Stimulated activated CD4-positive, alpha-beta T cell treated with anti-CD3 and anti-CD28 coated beads, Interleukin-4, amount 100 ng/mL, for 24 hours (primary cell): Measurements from ENCODE around the gene NECTIN1.

Source experiments
- DNase-seq: peaks from one replicate; pipeline ENCODE4 v3.0.0-alpha.2; 2020

Gene NECTIN1

GRCh38 chr11:119668676-119669075 is 60.3 kb downstream of the NECTIN1 start:
- no peak for DNase-seq

GRCh38 chr11:119666463-119667131 is 62.4 kb downstream of the NECTIN1 start:
- peak; percentile 59 for DNase-seq

GRCh38 chr11:119666061-119666460 is 62.9 kb downstream of the NECTIN1 start:
- DNase-seq, result no peak

GRCh38 chr11:119664701-119665420 is 64.1 kb downstream of the NECTIN1 start:
- DNase-seq, result no peak

- no peak for DNase-seq
Measured at GRCh38 chr11:119664063-119664572, 64.9 kb downstream of the NECTIN1 start.

- no peak for DNase-seq
Measured at GRCh38 chr11:119663279-119663678, 65.7 kb downstream of the NECTIN1 start.

GRCh38 chr11:119661226-119661625 is 67.8 kb downstream of the NECTIN1 start:
- DNase-seq, result no peak

GRCh38 chr11:119659971-119660723 is 68.9 kb downstream of the NECTIN1 start:
- no peak for DNase-seq

GRCh38 chr11:119652907-119653659 is 75.9 kb downstream of the NECTIN1 start:
- no peak for DNase-seq

GRCh38 chr11:119651802-119652584 is 77.0 kb downstream of the NECTIN1 start:
- no peak for DNase-seq

- DNase-seq, result no peak
Measured at GRCh38 chr11:119650251-119650650, 78.7 kb downstream of the NECTIN1 start.

GRCh38 chr11:119647254-119647653 is 81.7 kb downstream of the NECTIN1 start:
- no peak for DNase-seq

- no peak for DNase-seq
Measured at GRCh38 chr11:119645018-119645417, 84.0 kb downstream of the NECTIN1 start.

GRCh38 chr11:119644502-119644901 is 84.5 kb downstream of the NECTIN1 start:
- no peak for DNase-seq

GRCh38 chr11:119643876-119644225 is 85.1 kb downstream of the NECTIN1 start:
- no peak for DNase-seq

GRCh38 chr11:119643212-119643875 is 85.7 kb downstream of the NECTIN1 start:
- DNase-seq, result no peak

- DNase-seq, result peak; percentile 11
Measured at GRCh38 chr11:119641983-119642745, 86.8 kb downstream of the NECTIN1 start.

GRCh38 chr11:119640541-119640940 is 88.5 kb downstream of the NECTIN1 start:
- no peak for DNase-seq

- DNase-seq, result no peak
Measured at GRCh38 chr11:119639642-119640205, 89.3 kb downstream of the NECTIN1 start.

GRCh38 chr11:119638851-119639250 is 90.1 kb downstream of the NECTIN1 start:
- DNase-seq, result no peak
